PFSK-1 (cell line): Measurements from ENCODE around the gene CORO1C.

Source experiments
- FOXP2 ChIP-seq: optimal IDR thresholded peaks from 2 replicates; pipeline ENCODE3; 2011; ENCODE audit warnings: borderline replicate concordance, control low read depth, inconsistent platforms; ENCODE audit not compliant: insufficient read depth; ENCODE audit errors: extremely low read length, extremely low read depth
- POLR2AphosphoS5 ChIP-seq: IDR thresholded peaks from 2 replicates; pipeline ENCODE4 v1.6.1; 2012; ENCODE audit warnings: low read depth, mild to moderate bottlenecking, control low read depth, low read length, moderate library complexity
- SIN3A ChIP-seq: IDR thresholded peaks from 2 replicates; pipeline ENCODE4 v1.6.1; 2012; ENCODE audit warnings: mild to moderate bottlenecking, low read length, moderate library complexity, borderline replicate concordance; ENCODE audit not compliant: insufficient read depth
- TAF1 ChIP-seq: IDR thresholded peaks from 2 replicates; pipeline ENCODE4 v1.6.1; 2012; ENCODE audit warnings: low read length, control low read depth, borderline replicate concordance; ENCODE audit not compliant: insufficient read depth
- TF ChIP-seq, protein P1 (sequence below), 2 experiments: IDR thresholded peaks; 2 replicates each; pipeline versions ENCODE4 v1.6.1 to v1.8.0; 2011 to 2012; ENCODE audit warnings: low read depth in 2 of 2, low read length in 2 of 2, control low read depth in 1 of 2, inconsistent platforms in 1 of 2, mild to moderate bottlenecking in 1 of 2, moderate library complexity in 1 of 2; ENCODE audit not compliant: insufficient read depth in 1 of 2

The CORO1C gene

DNA sequence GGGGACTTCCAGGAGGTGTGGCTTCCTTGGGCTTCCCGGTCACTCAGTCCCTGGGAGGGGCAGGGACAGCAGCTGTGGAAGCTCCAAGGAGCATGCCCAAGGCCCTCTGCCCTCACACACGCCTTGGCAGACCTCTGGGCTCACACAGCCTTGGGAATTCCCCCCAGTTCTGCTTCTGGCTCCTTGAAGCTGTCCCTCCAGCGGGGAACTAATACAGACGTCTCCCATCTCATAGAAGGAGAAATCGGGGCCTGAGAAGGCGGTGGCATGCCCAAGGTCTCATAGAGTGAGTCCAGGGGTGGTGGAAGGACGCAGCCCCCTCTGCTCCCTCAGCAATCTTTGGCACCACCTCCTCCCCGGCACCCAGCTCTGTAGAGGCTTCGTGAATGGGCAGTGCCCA lies 117.8 kb downstream of the CORO1C start:
- TF ChIP-seq POLR2AphosphoS5 (no peak), TAF1 (no peak), SIN3A (no peak), FOXP2 (no peak)
- TF ChIP-seq, protein P1, sequence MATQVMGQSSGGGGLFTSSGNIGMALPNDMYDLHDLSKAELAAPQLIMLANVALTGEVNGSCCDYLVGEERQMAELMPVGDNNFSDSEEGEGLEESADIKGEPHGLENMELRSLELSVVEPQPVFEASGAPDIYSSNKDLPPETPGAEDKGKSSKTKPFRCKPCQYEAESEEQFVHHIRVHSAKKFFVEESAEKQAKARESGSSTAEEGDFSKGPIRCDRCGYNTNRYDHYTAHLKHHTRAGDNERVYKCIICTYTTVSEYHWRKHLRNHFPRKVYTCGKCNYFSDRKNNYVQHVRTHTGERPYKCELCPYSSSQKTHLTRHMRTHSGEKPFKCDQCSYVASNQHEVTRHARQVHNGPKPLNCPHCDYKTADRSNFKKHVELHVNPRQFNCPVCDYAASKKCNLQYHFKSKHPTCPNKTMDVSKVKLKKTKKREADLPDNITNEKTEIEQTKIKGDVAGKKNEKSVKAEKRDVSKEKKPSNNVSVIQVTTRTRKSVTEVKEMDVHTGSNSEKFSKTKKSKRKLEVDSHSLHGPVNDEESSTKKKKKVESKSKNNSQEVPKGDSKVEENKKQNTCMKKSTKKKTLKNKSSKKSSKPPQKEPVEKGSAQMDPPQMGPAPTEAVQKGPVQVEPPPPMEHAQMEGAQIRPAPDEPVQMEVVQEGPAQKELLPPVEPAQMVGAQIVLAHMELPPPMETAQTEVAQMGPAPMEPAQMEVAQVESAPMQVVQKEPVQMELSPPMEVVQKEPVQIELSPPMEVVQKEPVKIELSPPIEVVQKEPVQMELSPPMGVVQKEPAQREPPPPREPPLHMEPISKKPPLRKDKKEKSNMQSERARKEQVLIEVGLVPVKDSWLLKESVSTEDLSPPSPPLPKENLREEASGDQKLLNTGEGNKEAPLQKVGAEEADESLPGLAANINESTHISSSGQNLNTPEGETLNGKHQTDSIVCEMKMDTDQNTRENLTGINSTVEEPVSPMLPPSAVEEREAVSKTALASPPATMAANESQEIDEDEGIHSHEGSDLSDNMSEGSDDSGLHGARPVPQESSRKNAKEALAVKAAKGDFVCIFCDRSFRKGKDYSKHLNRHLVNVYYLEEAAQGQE (IDR thresholded peaks at IDR 0.05; ENCODE audit: insufficient read depth in 1 of 2, low read depth in 2 of 2, low read length in 2 of 2): no peak

DNA sequence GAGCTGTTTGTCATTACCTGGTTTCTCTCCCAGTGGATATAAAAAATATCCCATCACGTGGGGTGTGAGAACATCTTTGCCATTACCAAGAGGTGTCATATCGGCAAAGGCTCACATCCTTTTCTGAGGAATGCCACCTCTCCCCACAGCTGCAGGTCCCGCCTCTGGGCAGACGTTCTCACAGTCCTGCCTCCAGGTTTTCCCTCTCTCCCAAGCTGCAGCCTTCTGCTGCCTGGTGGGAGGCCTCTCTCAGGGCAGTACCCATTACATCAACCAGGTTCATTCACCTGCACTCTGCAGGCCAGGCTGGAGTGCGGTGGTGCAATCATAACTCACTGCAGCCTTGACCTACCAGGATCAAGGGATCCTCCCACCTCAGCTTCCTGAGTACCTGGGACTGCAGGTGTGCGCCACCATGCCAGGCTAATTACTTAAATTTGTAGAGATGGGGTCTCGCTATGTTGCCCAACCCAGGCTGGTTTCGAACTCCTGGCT lies 118.5 kb downstream of the CORO1C start:
- TF ChIP-seq SIN3A (no peak), POLR2AphosphoS5 (no peak), TAF1 (no peak), FOXP2 (no peak)
- TF ChIP-seq, protein P1 (IDR thresholded peaks at IDR 0.05; ENCODE audit: insufficient read depth in 1 of 2, low read depth in 2 of 2, low read length in 2 of 2): no peak

DNA sequence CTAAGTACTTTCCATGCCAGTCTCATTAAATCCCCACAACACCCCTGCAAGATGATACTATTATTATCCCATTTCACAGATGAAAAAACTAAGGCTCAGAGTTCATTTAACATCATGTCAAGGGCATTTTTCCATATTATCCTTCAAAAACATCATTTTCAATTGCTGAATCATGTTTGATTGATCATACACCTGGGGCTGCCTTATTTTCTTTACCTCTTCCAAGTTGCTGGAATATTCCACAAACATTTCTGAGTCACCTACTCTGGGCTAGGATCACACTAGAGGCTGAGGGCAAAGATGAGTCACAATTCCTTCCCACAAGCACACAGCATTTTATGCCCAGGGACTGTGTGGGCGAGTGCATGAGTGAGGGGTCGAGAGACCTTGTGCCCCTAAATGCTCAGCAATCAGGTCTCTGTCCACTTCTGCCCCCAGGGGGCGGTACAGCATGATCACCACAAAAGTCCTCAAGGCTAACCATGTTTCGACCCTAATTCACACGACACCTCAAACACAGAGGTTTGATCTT lies 119.4 kb downstream of the CORO1C start:
- no peak for TF ChIP-seq POLR2AphosphoS5
- no peak for TF ChIP-seq SIN3A
- TF ChIP-seq FOXP2: no peak
- TF ChIP-seq, protein P1 (IDR thresholded peaks at IDR 0.05; ENCODE audit: insufficient read depth in 1 of 2, low read depth in 2 of 2, low read length in 2 of 2): no peak
- no peak for TF ChIP-seq TAF1

DNA sequence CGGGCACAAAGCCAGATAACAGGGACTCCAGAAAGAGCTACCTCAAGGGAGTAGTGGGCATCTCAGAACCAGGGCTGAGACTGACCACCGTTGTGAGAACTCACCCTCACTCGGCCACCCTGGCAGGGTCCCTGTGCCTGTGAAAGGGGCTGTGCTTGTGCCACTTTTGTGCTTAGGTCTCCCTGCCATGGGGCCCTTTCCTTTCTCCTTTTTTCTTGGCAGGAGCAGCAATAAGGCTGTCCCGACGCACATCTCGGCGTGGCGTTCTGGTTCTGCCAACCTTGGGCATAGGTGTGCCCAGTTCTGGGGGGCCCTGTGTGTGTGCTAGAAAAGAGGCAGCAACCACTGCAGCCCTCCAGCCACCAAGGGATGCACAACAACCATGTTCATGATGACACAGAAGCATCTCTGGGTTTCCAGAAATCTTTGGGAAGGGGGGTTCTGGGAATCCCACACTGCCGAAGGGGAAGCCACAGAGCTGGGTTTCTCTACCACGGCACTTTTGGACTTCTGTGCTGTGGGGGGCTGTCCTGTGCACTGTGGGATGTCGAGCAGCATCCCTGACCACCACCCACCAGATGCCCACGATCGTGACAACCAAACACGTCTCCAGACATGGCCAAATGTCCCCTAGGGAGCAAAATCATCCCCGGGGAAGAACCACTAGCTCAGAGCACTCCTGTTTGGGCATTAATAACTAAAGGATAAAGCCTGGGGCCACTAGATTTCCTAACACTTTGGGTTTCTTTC lies 120.3 kb downstream of the CORO1C start:
- TF ChIP-seq SIN3A: no peak
- TF ChIP-seq POLR2AphosphoS5: no peak
- TF ChIP-seq TAF1: no peak
- no peak for TF ChIP-seq FOXP2
- TF ChIP-seq, protein P1 (IDR thresholded peaks at IDR 0.05; ENCODE audit: insufficient read depth in 1 of 2, low read depth in 2 of 2, low read length in 2 of 2): no peak

DNA sequence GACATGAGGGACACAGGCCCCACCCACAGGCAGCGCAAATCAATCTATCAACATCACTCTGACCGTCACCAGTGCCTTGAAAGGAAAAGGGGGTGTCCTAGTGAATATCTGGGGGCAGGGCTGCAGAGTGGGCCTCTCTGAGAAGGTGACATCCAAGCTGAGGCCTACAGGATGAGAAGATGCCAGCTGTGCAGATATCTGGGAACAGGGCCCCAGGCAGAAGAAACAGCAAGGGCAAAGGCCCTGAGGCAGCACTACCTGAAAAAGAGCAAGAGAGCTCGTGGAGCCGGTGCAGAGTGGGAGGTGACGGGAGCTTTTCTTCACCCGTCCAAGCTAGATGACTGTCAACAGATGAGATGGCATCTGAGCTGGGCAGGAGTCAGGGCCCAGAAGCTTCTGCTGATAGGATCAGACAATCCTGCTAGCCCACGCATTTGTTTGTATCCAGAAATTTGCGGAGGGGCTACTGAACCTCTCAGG lies 120.9 kb downstream of the CORO1C start:
- TF ChIP-seq, protein P1 (IDR thresholded peaks at IDR 0.05; ENCODE audit: insufficient read depth in 1 of 2, low read depth in 2 of 2, low read length in 2 of 2): no peak
- TF ChIP-seq TAF1 (no peak), POLR2AphosphoS5 (no peak), SIN3A (no peak), FOXP2 (no peak)
